HUES64 (cell line): ENCODE data around the gene SLC11A1.
A peak's percentile ranks its signal among the peaks of the same experiment; 100 is the strongest.

ENCODE experiments used
- H3K27ac ChIP-seq: 2 replicates; pipeline ENCODE4 v1.7.0; 2013; ENCODE audit warnings: low read depth, low read length, inconsistent platforms
- H3K27me3 ChIP-seq: 2 replicates; pipeline ENCODE4 v1.6.1; 2013; ENCODE audit warnings: mild to moderate bottlenecking, low read length; ENCODE audit not compliant: insufficient read depth
- H3K36me3 ChIP-seq: 2 replicates; pipeline ENCODE4 v1.6.1; 2013; ENCODE audit warnings: mild to moderate bottlenecking, low read length; ENCODE audit not compliant: insufficient read depth
- H3K4me1 ChIP-seq: 2 replicates; pipeline ENCODE4 v1.6.1; 2013; ENCODE audit warnings: mild to moderate bottlenecking, low read length, moderate library complexity; ENCODE audit not compliant: insufficient read depth
- H3K4me3 ChIP-seq: 2 replicates; pipeline ENCODE4 v1.5.1; 2013; ENCODE audit warnings: mild to moderate bottlenecking, low read length, moderate library complexity
- H3K9ac ChIP-seq: 2 replicates; pipeline ENCODE4 v1.6.1; 2013; ENCODE audit warnings: mild to moderate bottlenecking, low read depth, low read length
- H3K9me3 ChIP-seq: 2 replicates; pipeline ENCODE4 v1.6.1; 2013; ENCODE audit warnings: low read depth, low read length; ENCODE audit not compliant: insufficient read depth
- WGBS: fragments of 150-250, 120-280 bp; methylation state at CpG from one replicate; pipeline ENCODE4 v1.1.7; 2013; ENCODE audit warnings: missing lambda C conversion rate; 5-methylcytosine and 5-hydroxymethylcytosine counted together

SLC11A1 gene

GRCh38 chr2:218367415-218368149 is 14.5 kb upstream of the SLC11A1 start:
- Histone ChIP-seq H3K9ac (peak overlapping the region; percentile 68), H3K27ac (0 out of 2 replicates have a peak overlapping the region, but pooled peaks have one; percentile 43), H3K27me3 (no peaks in the 10 kb centered on the region), H3K4me3 (peak overlapping the region; percentile 63), H3K9me3 (no peaks in the 10 kb centered on the region), H3K4me1 (no peaks in the 10 kb centered on the region), H3K36me3 (no peaks in the 10 kb centered on the region)
- 4% methylated on average over 59 of the region's 60 CpGs for WGBS

- H3K9me3 ChIP-seq: no peaks in the 10 kb centered on the region
- no peak overlapping the region for H3K27ac ChIP-seq
- H3K9ac ChIP-seq: peak overlapping the region; percentile 56; the same call in 1 of the 2 replicates
- no peaks in the 10 kb centered on the region for H3K4me1 ChIP-seq
- no peaks in the 10 kb centered on the region for H3K27me3 ChIP-seq
- WGBS: 74% methylated on average over 21 of the region's 21 CpGs
- no peaks in the 10 kb centered on the region for H3K36me3 ChIP-seq
- peak overlapping the region; percentile 63 for H3K4me3 ChIP-seq
Measured at GRCh38 chr2:218368150-218368528, 13.9 kb upstream of the SLC11A1 start.

GRCh38 chr2:218368621-218369153 is 13.4 kb upstream of the SLC11A1 start:
- Histone ChIP-seq H3K36me3 (no peaks in the 10 kb centered on the region), H3K9me3 (no peaks in the 10 kb centered on the region), H3K4me3 (peak overlapping the region; percentile 29), H3K27ac (no peak overlapping the region), H3K4me1 (no peaks in the 10 kb centered on the region), H3K9ac (no peak overlapping the region), H3K27me3 (no peaks in the 10 kb centered on the region)
- 57% methylated on average over 27 of the region's 27 CpGs for WGBS

- WGBS: 81% methylated on average over 2 of the region's 2 CpGs
Measured at GRCh38 chr2:218369330-218369729, 12.7 kb upstream of the SLC11A1 start.

GRCh38 chr2:218370410-218371063 is 11.5 kb upstream of the SLC11A1 start:
- no peak overlapping the region for H3K4me3 ChIP-seq

More at GRCh38 chr2:218369330-218369729, 12.7 kb upstream of the SLC11A1 start:
- Histone ChIP-seq H3K4me3 (no peak overlapping the region), H3K36me3 (no peaks in the 10 kb centered on the region), H3K4me1 (no peaks in the 10 kb centered on the region), H3K9me3 (no peaks in the 10 kb centered on the region), H3K27ac (no peak overlapping the region), H3K27me3 (no peaks in the 10 kb centered on the region), H3K9ac (no peak overlapping the region)

GRCh38 chr2:218371983-218372350 is 10.1 kb upstream of the SLC11A1 start:
- Histone ChIP-seq H3K4me1 (no peaks in the 10 kb centered on the region), H3K36me3 (no peaks in the 10 kb centered on the region), H3K27me3 (no peaks in the 10 kb centered on the region), H3K4me3 (no peak overlapping the region), H3K27ac (no peak overlapping the region), H3K9me3 (no peaks in the 10 kb centered on the region), H3K9ac (no peak overlapping the region)

More at GRCh38 chr2:218370410-218371063, 11.5 kb upstream of the SLC11A1 start:
- no peaks in the 10 kb centered on the region for H3K36me3 ChIP-seq
- H3K27ac ChIP-seq: no peak overlapping the region
- no peak overlapping the region for H3K9ac ChIP-seq
- no peaks in the 10 kb centered on the region for H3K27me3 ChIP-seq
- no peaks in the 10 kb centered on the region for H3K9me3 ChIP-seq
- 92% methylated on average over 11 of the region's 11 CpGs for WGBS
- no peaks in the 10 kb centered on the region for H3K4me1 ChIP-seq

- 86% methylated on average over 4 of the region's 4 CpGs for WGBS
Measured at GRCh38 chr2:218374795-218375194, 7.3 kb upstream of the SLC11A1 start.

GRCh38 chr2:218375212-218375611 is 6.9 kb upstream of the SLC11A1 start:
- Histone ChIP-seq H3K9ac (no peak overlapping the region), H3K4me1 (no peaks in the 10 kb centered on the region), H3K9me3 (no peaks in the 10 kb centered on the region), H3K27me3 (no peaks in the 10 kb centered on the region), H3K36me3 (no peaks in the 10 kb centered on the region), H3K27ac (no peak overlapping the region), H3K4me3 (no peak overlapping the region)
- WGBS: 88% methylated on average over 2 of the region's 2 CpGs

More at GRCh38 chr2:218374795-218375194, 7.3 kb upstream of the SLC11A1 start:
- H3K9me3 ChIP-seq: no peaks in the 10 kb centered on the region
- H3K36me3 ChIP-seq: no peaks in the 10 kb centered on the region
- no peak overlapping the region for H3K4me3 ChIP-seq
- no peak overlapping the region for H3K27ac ChIP-seq
- no peaks in the 10 kb centered on the region for H3K27me3 ChIP-seq
- no peaks in the 10 kb centered on the region for H3K4me1 ChIP-seq
- H3K9ac ChIP-seq: no peak overlapping the region

- H3K9ac ChIP-seq: no peak overlapping the region
- no peak overlapping the region for H3K4me3 ChIP-seq
- H3K36me3 ChIP-seq: no peaks in the 10 kb centered on the region
- H3K9me3 ChIP-seq: no peaks in the 10 kb centered on the region
- no peaks in the 10 kb centered on the region for H3K4me1 ChIP-seq
- H3K27ac ChIP-seq: no peak overlapping the region
- no peaks in the 10 kb centered on the region for H3K27me3 ChIP-seq
- WGBS: 85% methylated on average over 5 of the region's 5 CpGs
Measured at GRCh38 chr2:218378053-218378452, 4.0 kb upstream of the SLC11A1 start.

GRCh38 chr2:218382785-218383184 is 712 bp downstream of the SLC11A1 start:
- Histone ChIP-seq H3K27me3 (peaks cover 12% of the 10 kb centered on the region), H3K9ac (no peak overlapping the region), H3K4me3 (no peak overlapping the region), H3K4me1 (no peaks in the 10 kb centered on the region), H3K27ac (no peak overlapping the region), H3K9me3 (no peaks in the 10 kb centered on the region), H3K36me3 (no peaks in the 10 kb centered on the region)
- WGBS: 93% methylated on average over 6 of the region's 6 CpGs

GRCh38 chr2:218383892-218384519 is 1.9 kb downstream of the SLC11A1 start:
- Histone ChIP-seq H3K4me3 (no peak overlapping the region), H3K4me1 (no peaks in the 10 kb centered on the region), H3K36me3 (no peaks in the 10 kb centered on the region), H3K27me3 (peaks cover 12% of the 10 kb centered on the region), H3K27ac (no peak overlapping the region), H3K9me3 (no peaks in the 10 kb centered on the region), H3K9ac (no peak overlapping the region)
- 90% methylated on average over 10 of the region's 10 CpGs for WGBS
